Left lung (tissue), 10 donors: ENCODE data around the gene WRNIP1. TPM values are rescaled to one million over a fixed set of nuclear protein-coding genes. Genes with fewer than 3 reads are reported as not detected.

Source experiments
- ATAC-seq: fragments of 200-7000 bp; cut with Tn5 transposase; one replicate; pipeline ENCODE4 v1.9.1; 2020; ENCODE audit warnings: moderate library complexity
- DNase-seq, 4 donors: peaks; one replicate each; pipeline ENCODE4 v3.0.0-alpha.2; 2013 to 2020
- H3K27ac ChIP-seq, 2 donors: fragments of 200-600 bp; sonication (generic) in 1 of 2; one replicate each; pipeline versions ENCODE4 v1.5.0 to v1.8.0; 2020 to 2021
- H3K27me3 ChIP-seq, 2 donors: fragments of 200-600 bp; sonication (generic) in 1 of 2; one replicate each; pipeline versions ENCODE4 v1.5.0 to v1.8.0; 2020 to 2021
- H3K36me3 ChIP-seq, 2 donors: fragments of 200-600 bp; sonication (generic) in 1 of 2; one replicate each; pipeline versions ENCODE4 v1.5.0 to v1.8.0; 2020 to 2021
- H3K4me1 ChIP-seq, 2 donors: fragments of 200-600 bp; one replicate each; pipeline ENCODE4 v1.8.0; 2021
- H3K4me3 ChIP-seq, 2 donors: fragments of 200-600 bp; sonication (generic) in 1 of 2; one replicate each; pipeline versions ENCODE4 v1.5.0 to v1.8.0; 2020 to 2021; ENCODE audit warnings: mild to moderate bottlenecking in 1 of 2
- H3K9me3 ChIP-seq, 2 donors: fragments of 200-600 bp; sonication (generic) in 1 of 2; one replicate each; pipeline versions ENCODE4 v1.5.0 to v1.8.0; 2020 to 2021
- intact Hi-C, 2 donors: fragments of 100-400 bp; cut with DNase I; formaldehyde crosslinking; loops; one replicate each; pipeline versions ENCODE4 v1.11.2 to v1.14.2; 2022
- polyA plus RNA-seq, 6 donors: library from polyadenylated mRNA; unstranded; fragments of 120-200 nt; gene quantifications; one replicate each; pipeline ENCODE4 v1.2.1, GENCODE V29; 2013; ENCODE audit not compliant: insufficient read length in 6 of 6
- total RNA-seq, 2 donors: library from RNA; stranded (reverse); fragmentation: NEBNext Ultra II Directional; extraction: Animal tissue kit (Norgen Biotek cat#: 25700); gene quantifications; one replicate each; pipeline ENCODE4 v1.2.1, GENCODE V29; 2021
- TF ChIP-seq, protein P1 (sequence below), 2 donors: fragments of 200-600 bp; sonication (generic) in 1 of 2; IDR thresholded peaks; one replicate each; pipeline versions ENCODE4 v1.5.0 to v1.8.0; 2021; ENCODE audit warnings: antibody characterized with exemption in 2 of 2
- donor health status: DM: no; HTN: yes; CAD: no.
- donor health status: DM: no; HTN: no; CAD: no.

Gene WRNIP1
- total and polyA plus RNA-seq, 8 donors: 34.9 to 51.6 (median 49.0) TPM

- intact Hi-C loops: no loop called here
- no peak for DNase-seq
These were observed 13.3 kb upstream of the WRNIP1 start for GRCh38 chr6:2751871-2752270.

DNA sequence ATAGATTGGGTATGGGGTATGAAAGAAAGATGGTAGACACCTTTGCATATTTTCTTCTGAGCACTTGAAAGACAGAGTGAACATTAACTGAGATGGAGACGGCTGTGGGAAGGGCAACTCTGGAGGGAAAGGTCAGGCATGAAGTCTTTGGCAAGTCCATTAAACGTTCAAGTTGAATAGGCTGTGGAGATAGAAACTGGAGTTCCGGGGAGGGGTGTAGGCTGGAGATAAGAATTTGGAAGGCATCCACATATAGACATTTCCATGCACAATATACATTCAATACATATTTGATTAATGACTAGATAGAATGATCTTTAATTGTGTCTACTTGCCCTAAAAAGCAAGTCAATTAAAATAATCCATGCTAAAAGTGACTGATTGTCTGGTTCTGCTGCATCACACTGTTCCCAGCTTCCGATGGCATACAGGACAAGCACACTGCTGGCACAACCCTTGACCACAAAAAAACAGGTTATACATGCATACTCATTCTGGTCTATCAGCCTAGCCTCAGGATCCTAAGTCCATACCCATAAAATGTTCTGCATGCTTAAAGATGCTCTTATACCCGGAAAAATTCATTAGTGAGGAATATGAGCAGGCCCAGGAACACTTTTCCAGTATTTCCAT, 12.6 kb upstream of the WRNIP1 start:
- no peaks in the 10 kb centered on the region for H3K36me3 ChIP-seq
- no peak overlapping the region for H3K27ac ChIP-seq
- TF ChIP-seq, protein P1, sequence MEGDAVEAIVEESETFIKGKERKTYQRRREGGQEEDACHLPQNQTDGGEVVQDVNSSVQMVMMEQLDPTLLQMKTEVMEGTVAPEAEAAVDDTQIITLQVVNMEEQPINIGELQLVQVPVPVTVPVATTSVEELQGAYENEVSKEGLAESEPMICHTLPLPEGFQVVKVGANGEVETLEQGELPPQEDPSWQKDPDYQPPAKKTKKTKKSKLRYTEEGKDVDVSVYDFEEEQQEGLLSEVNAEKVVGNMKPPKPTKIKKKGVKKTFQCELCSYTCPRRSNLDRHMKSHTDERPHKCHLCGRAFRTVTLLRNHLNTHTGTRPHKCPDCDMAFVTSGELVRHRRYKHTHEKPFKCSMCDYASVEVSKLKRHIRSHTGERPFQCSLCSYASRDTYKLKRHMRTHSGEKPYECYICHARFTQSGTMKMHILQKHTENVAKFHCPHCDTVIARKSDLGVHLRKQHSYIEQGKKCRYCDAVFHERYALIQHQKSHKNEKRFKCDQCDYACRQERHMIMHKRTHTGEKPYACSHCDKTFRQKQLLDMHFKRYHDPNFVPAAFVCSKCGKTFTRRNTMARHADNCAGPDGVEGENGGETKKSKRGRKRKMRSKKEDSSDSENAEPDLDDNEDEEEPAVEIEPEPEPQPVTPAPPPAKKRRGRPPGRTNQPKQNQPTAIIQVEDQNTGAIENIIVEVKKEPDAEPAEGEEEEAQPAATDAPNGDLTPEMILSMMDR (IDR thresholded peaks at IDR 0.05): no peak
- ATAC-seq (no peak), DNase-seq (no peak)
- intact Hi-C loops: no loop called here
- H3K4me1 ChIP-seq: peaks cover 0 to 11% of the 10 kb centered on the region in 2 donors
- H3K27me3 ChIP-seq: no peaks in the 10 kb centered on the region
- no peak overlapping the region for H3K4me3 ChIP-seq
- H3K9me3 ChIP-seq: no peaks in the 10 kb centered on the region

More at GRCh38 chr6:2751871-2752270, 13.3 kb upstream of the WRNIP1 start:
- Histone ChIP-seq H3K27me3 (no peaks in the 10 kb centered on the region), H3K4me1 (peaks cover 0 to 11% of the 10 kb centered on the region in 2 donors), H3K9me3 (no peaks in the 10 kb centered on the region), H3K36me3 (no peaks in the 10 kb centered on the region), H3K4me3 (no peak overlapping the region), H3K27ac (no peak overlapping the region)
- TF ChIP-seq, protein P1 (IDR thresholded peaks at IDR 0.05): no peak
- no peak for ATAC-seq

DNA sequence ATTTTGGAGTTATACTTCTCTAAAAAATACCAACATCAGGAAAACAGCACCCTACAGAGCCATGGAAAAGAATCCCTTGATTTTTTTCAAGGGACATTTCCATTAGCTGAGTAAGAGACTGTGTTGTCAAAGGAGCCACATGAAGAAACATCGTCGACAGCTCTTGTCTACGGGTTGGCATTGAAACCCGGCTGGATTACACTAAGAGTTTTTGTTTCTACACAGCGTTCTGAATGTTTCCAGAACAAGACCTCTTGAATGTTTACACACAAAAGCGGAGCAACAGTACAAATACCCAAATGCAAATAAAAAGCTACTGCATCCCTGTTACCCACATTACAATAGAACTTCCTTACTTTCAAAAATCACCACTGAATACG, 12.1 kb upstream of the WRNIP1 start:
- no peaks in the 10 kb centered on the region for H3K36me3 ChIP-seq
- H3K27ac ChIP-seq: no peak overlapping the region
- no peaks in the 10 kb centered on the region for H3K27me3 ChIP-seq
- no peak overlapping the region for H3K4me3 ChIP-seq
- intact Hi-C loops: no loop called here
- TF ChIP-seq, protein P1 (IDR thresholded peaks at IDR 0.05): no peak
- ATAC-seq (no peak), DNase-seq (no peak)
- H3K4me1 ChIP-seq: peaks cover 0 to 11% of the 10 kb centered on the region in 2 donors
- no peaks in the 10 kb centered on the region for H3K9me3 ChIP-seq

DNA sequence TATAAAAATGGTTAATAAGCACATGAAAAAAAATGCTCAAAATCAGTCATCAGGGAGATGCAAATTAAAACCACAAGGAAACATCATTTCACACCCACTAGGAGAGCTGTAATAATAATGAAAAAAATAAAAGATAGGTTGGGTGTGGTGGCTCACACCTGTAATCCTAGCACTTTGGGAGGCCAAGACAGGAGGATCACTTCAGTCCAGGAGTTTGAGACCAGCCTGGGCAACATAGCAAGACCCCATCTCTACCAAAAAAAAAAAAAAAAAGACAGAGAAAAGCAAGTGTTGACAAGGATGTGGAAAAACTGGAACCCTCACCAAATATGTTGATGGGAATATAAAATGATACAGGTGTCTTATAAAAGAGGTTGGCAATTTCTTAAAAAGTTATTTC, 11.4 kb upstream of the WRNIP1 start:
- intact Hi-C loops: no loop called here
- DNase-seq (no peak), ATAC-seq (no peak)
- no peak overlapping the region for H3K4me3 ChIP-seq
- no peaks in the 10 kb centered on the region for H3K36me3 ChIP-seq
- no peaks in the 10 kb centered on the region for H3K27me3 ChIP-seq
- H3K4me1 ChIP-seq: peaks cover 0 to 11% of the 10 kb centered on the region in 2 donors
- TF ChIP-seq, protein P1 (IDR thresholded peaks at IDR 0.05): no peak
- no peaks in the 10 kb centered on the region for H3K9me3 ChIP-seq
- H3K27ac ChIP-seq: no peak overlapping the region

- Histone ChIP-seq H3K9me3 (no peaks in the 10 kb centered on the region), H3K27ac (no peak overlapping the region), H3K4me3 (no peak overlapping the region), H3K4me1 (peaks cover 0 to 9% of the 10 kb centered on the region in 2 donors), H3K36me3 (no peaks in the 10 kb centered on the region), H3K27me3 (no peaks in the 10 kb centered on the region)
- DNase-seq (no peak), ATAC-seq (no peak)
- intact Hi-C loops: no loop called here
- TF ChIP-seq, protein P1 (IDR thresholded peaks at IDR 0.05): no peak
These were observed 10.8 kb upstream of the WRNIP1 start for GRCh38 chr6:2754393-2754792.
